Fibroblast of lung (primary cell): ENCODE results near the gene GPR150. TPM values are rescaled to one million over a fixed set of nuclear protein-coding genes. Genes with fewer than 3 reads are reported as not detected.

Source experiments
- DNase-seq, 2 donors: peaks; one replicate each; pipeline versions ENCODE4 v3.0.0 to v3.0.0-alpha.2; 2010; ENCODE audit warnings: low read depth in 2 of 2
- H2AFZ ChIP-seq: 2 replicates; pipeline ENCODE4 v1.5.1; 2012; ENCODE audit warnings: low read length, control low read depth, inconsistent platforms
- H3K27ac ChIP-seq: 2 replicates; pipeline ENCODE4 v1.5.1; 2011; ENCODE audit warnings: low read length, control low read depth; ENCODE audit not compliant: insufficient read depth
- H3K27me3 ChIP-seq: 2 replicates; pipeline ENCODE4 v1.5.1; 2011; ENCODE audit warnings: mild to moderate bottlenecking, low read length; ENCODE audit not compliant: control insufficient read depth, insufficient read depth
- H3K36me3 ChIP-seq: 2 replicates; pipeline ENCODE4 v1.5.1; 2011; ENCODE audit warnings: low read length; ENCODE audit not compliant: control insufficient read depth, insufficient read depth
- H3K4me1 ChIP-seq: 2 replicates; pipeline ENCODE4 v1.5.1; 2011; ENCODE audit warnings: low read length; ENCODE audit not compliant: control insufficient read depth, insufficient read depth; ENCODE audit errors: extremely low read depth
- H3K4me2 ChIP-seq: 2 replicates; pipeline ENCODE4 v1.5.1; 2011; ENCODE audit warnings: low read length, control low read depth; ENCODE audit not compliant: insufficient read depth; ENCODE audit errors: extremely low read depth
- H3K4me3 ChIP-seq, 4 experiments: fragments of 200-600 bp in 1 of 4; sonication (generic) in 1 of 4; replicated peaks in 1 of 4; 2 replicates each; pipeline ENCODE4 v1.5.1; 2011 to 2016; ENCODE audit warnings: low read length in 4 of 4, low read depth in 3 of 4, mild to moderate bottlenecking in 3 of 4, control low read depth in 2 of 4, inconsistent platforms in 1 of 4, mixed read lengths in 1 of 4; ENCODE audit not compliant: insufficient read depth in 1 of 4; ENCODE audit errors: control extremely low read depth in 1 of 4
- H3K79me2 ChIP-seq: 2 replicates; pipeline ENCODE4 v1.5.1; 2012; ENCODE audit warnings: mild to moderate bottlenecking, low read length, inconsistent platforms; ENCODE audit not compliant: control insufficient read depth, insufficient read depth
- H3K9ac ChIP-seq: 2 replicates; pipeline ENCODE4 v1.5.1; 2011; ENCODE audit warnings: mild to moderate bottlenecking, low read length, control low read depth; ENCODE audit not compliant: insufficient read depth
- H3K9me3 ChIP-seq: 2 replicates; pipeline ENCODE4 v1.5.1; 2012; ENCODE audit warnings: low read depth, low read length; ENCODE audit not compliant: control insufficient read depth, insufficient read depth
- H4K20me1 ChIP-seq: 2 replicates; pipeline ENCODE4 v1.5.1; 2011; ENCODE audit warnings: low read length; ENCODE audit not compliant: control insufficient read depth, insufficient read depth; ENCODE audit errors: extremely low read depth
- CTCF ChIP-seq, 2 donors: IDR thresholded peaks in 1 of 2; conservative IDR thresholded peaks in 1 of 2; 1 replicate in 1 of 2; 2 replicates in 1 of 2; pipeline ENCODE4 v1.5.1; 2011 to 2012; ENCODE audit warnings: low read length in 2 of 2, control low read depth in 1 of 2, inconsistent platforms in 1 of 2, low read depth in 1 of 2, mild to moderate bottlenecking in 1 of 2
- EZH2 ChIP-seq: IDR thresholded peaks from 2 replicates; pipeline ENCODE4 v1.5.1; 2012; ENCODE audit warnings: low read length, control low read depth, mild to moderate bottlenecking; ENCODE audit errors: missing control alignments
- polyA plus RNA-seq, 2 donors: library from polyadenylated mRNA; depleted of rRNA in 1 of 2; stranded (reverse) in 1 of 2; unstranded in 1 of 2; fragments of >200 nt; gene quantifications; 2 replicates each; pipeline ENCODE4 v1.2.1, GENCODE V29; 2011 to 2012; ENCODE audit warnings: missing spikeins in 1 of 2
- total RNA-seq: library from RNA; depleted of rRNA; stranded (reverse); fragments of >200 nt; gene quantifications from 2 replicates; pipeline ENCODE4 v1.2.1, GENCODE V29; 2014

The GPR150 gene
- total and polyA plus RNA-seq, 2 donors (not counting 1 experiment from before 2014, with no cell fraction given): 0.33 to 0.43 TPM

- no peak for DNase-seq
- Histone ChIP-seq H3K27me3 (no peaks in the 10 kb centered on the region), H3K36me3 (no peaks in the 10 kb centered on the region), H4K20me1 (no peaks in the 10 kb centered on the region), H2AFZ (no peak overlapping the region), H3K27ac (no peak overlapping the region), H3K79me2 (no peaks in the 10 kb centered on the region), H3K4me1 (peaks cover 5% of the 10 kb centered on the region), H3K9me3 (no peaks in the 10 kb centered on the region), H3K9ac (no peak overlapping the region), H3K4me2 (no peak overlapping the region), H3K4me3 (no peak overlapping the region)
- TF ChIP-seq CTCF (conservative IDR thresholded peaks at IDR 0.05 in 1 of 2, IDR thresholded peaks at IDR 0.05 in 1 of 2; ENCODE audit: low read depth in 1 of 2, low read length in 2 of 2) (no peak), EZH2 (no peak)
These were observed 6.8 kb downstream of the GPR150 start for GRCh38 chr5:95626701-95627100.

GRCh38 chr5:95627971-95628810, 8.3 kb downstream of the GPR150 start:
- no peak overlapping the region for H2AFZ ChIP-seq
- H3K4me3 ChIP-seq: no peak overlapping the region
- H3K9ac ChIP-seq: no peak overlapping the region
- no peak overlapping the region for H3K27ac ChIP-seq
- peaks cover 11% of the 10 kb centered on the region for H3K4me1 ChIP-seq
- TF ChIP-seq CTCF (conservative IDR thresholded peaks at IDR 0.05 in 1 of 2, IDR thresholded peaks at IDR 0.05 in 1 of 2; ENCODE audit: low read depth in 1 of 2, low read length in 2 of 2) (no peak), EZH2 (no peak)
- H3K4me2 ChIP-seq: no peak overlapping the region
- H3K27me3 ChIP-seq: no peaks in the 10 kb centered on the region
- no peak for DNase-seq
- H3K79me2 ChIP-seq: no peaks in the 10 kb centered on the region
- no peaks in the 10 kb centered on the region for H3K36me3 ChIP-seq
- H3K9me3 ChIP-seq: no peaks in the 10 kb centered on the region
- no peaks in the 10 kb centered on the region for H4K20me1 ChIP-seq

- H3K9ac ChIP-seq: no peak overlapping the region
- no peaks in the 10 kb centered on the region for H3K36me3 ChIP-seq
- DNase-seq: no peak
- no peaks in the 10 kb centered on the region for H3K9me3 ChIP-seq
- no peaks in the 10 kb centered on the region for H4K20me1 ChIP-seq
- no peak overlapping the region for H3K4me2 ChIP-seq
- H3K27ac ChIP-seq: no peak overlapping the region
- H3K27me3 ChIP-seq: no peaks in the 10 kb centered on the region
- H3K4me1 ChIP-seq: peaks cover 11% of the 10 kb centered on the region
- H2AFZ ChIP-seq: no peak overlapping the region
- H3K79me2 ChIP-seq: no peaks in the 10 kb centered on the region
- no peak overlapping the region for H3K4me3 ChIP-seq
- no peak for TF ChIP-seq CTCF (conservative IDR thresholded peaks at IDR 0.05 in 1 of 2, IDR thresholded peaks at IDR 0.05 in 1 of 2; ENCODE audit: low read depth in 1 of 2, low read length in 2 of 2)
- no peak for TF ChIP-seq EZH2
These were observed 9.0 kb downstream of the GPR150 start for GRCh38 chr5:95628933-95629332.
